Measurements from ENCODE around the gene CLN5.
A peak's percentile ranks its signal among the peaks of the same experiment; 100 is the strongest.

The CLN5 gene

GRCh38 chr13:77022341-77022740, 30.5 kb downstream of the CLN5 start:
- DNase-seq = no peak

GRCh38 chr13:77026255-77026860, 34.5 kb downstream of the CLN5 start:
- DNase-seq = peak; percentile 39

- DNase-seq = peak; percentile 87
Measured at GRCh38 chr13:77026861-77027621, 35.2 kb downstream of the CLN5 start, which contains the start of gene FBXL3. Gene FBXL3 (minus strand): TSS chr13:77027159. CDS start chr13:77021860, 5,299 bp downstream.

- DNase-seq = no peak
Measured at GRCh38 chr13:77028202-77028601, 36.3 kb downstream of the CLN5 start.

GRCh38 chr13:77029436-77029835, 37.6 kb downstream of the CLN5 start:
- DNase-seq = no peak

- DNase-seq = no peak
Measured at GRCh38 chr13:77031656-77032243, 39.9 kb downstream of the CLN5 start.

GRCh38 chr13:77033717-77034302, 41.9 kb downstream of the CLN5 start:
- no peak for DNase-seq

- DNase-seq = no peak
Measured at GRCh38 chr13:77034881-77035280, 43.0 kb downstream of the CLN5 start.

- no peak for DNase-seq
Measured at GRCh38 chr13:77036279-77036678, 44.4 kb downstream of the CLN5 start.

GRCh38 chr13:77038907-77039480, 47.1 kb downstream of the CLN5 start:
- DNase-seq = no peak

- no peak for DNase-seq
Measured at GRCh38 chr13:77040076-77040475, 48.2 kb downstream of the CLN5 start.

GRCh38 chr13:77040835-77041234, 49.0 kb downstream of the CLN5 start:
- DNase-seq = no peak

GRCh38 chr13:77042566-77043177, 50.8 kb downstream of the CLN5 start:
- DNase-seq = no peak

GRCh38 chr13:77047649-77048343, 55.9 kb downstream of the CLN5 start:
- DNase-seq = no peak

GRCh38 chr13:77048681-77049080, 56.8 kb downstream of the CLN5 start:
- DNase-seq = no peak

GRCh38 chr13:77053192-77053591, 61.3 kb downstream of the CLN5 start:
- DNase-seq = no peak

Data from NCI-H1694 treated with DMSO at 0.1 percent for 48 hours (cell line).